Left lung (tissue), 10 donors: ENCODE measurements around the gene CYP1A1. TPM values are rescaled to one million over a fixed set of nuclear protein-coding genes. Genes with fewer than 3 reads are reported as not detected.

ENCODE experiments used
- ATAC-seq: fragments of 200-7000 bp; cut with Tn5 transposase; one replicate; pipeline ENCODE4 v1.9.1; 2020; ENCODE audit warnings: moderate library complexity
- DNase-seq, 4 donors: peaks; one replicate each; pipeline ENCODE4 v3.0.0-alpha.2; 2013 to 2020
- H3K27ac ChIP-seq, 2 donors: fragments of 200-600 bp; sonication (generic) in 1 of 2; one replicate each; pipeline versions ENCODE4 v1.5.0 to v1.8.0; 2020 to 2021
- H3K27me3 ChIP-seq, 2 donors: fragments of 200-600 bp; sonication (generic) in 1 of 2; one replicate each; pipeline versions ENCODE4 v1.5.0 to v1.8.0; 2020 to 2021
- H3K36me3 ChIP-seq, 2 donors: fragments of 200-600 bp; sonication (generic) in 1 of 2; one replicate each; pipeline versions ENCODE4 v1.5.0 to v1.8.0; 2020 to 2021
- H3K4me1 ChIP-seq, 2 donors: fragments of 200-600 bp; one replicate each; pipeline ENCODE4 v1.8.0; 2021
- H3K4me3 ChIP-seq, 2 donors: fragments of 200-600 bp; sonication (generic) in 1 of 2; one replicate each; pipeline versions ENCODE4 v1.5.0 to v1.8.0; 2020 to 2021; ENCODE audit warnings: mild to moderate bottlenecking in 1 of 2
- H3K9me3 ChIP-seq, 2 donors: fragments of 200-600 bp; sonication (generic) in 1 of 2; one replicate each; pipeline versions ENCODE4 v1.5.0 to v1.8.0; 2020 to 2021
- CTCF ChIP-seq, 2 donors: fragments of 200-600 bp; sonication (generic) in 1 of 2; IDR thresholded peaks; one replicate each; pipeline versions ENCODE4 v1.5.0 to v1.8.0; 2021; ENCODE audit warnings: antibody characterized with exemption in 2 of 2
- intact Hi-C, 2 donors: fragments of 100-400 bp; cut with DNase I; formaldehyde crosslinking; loops; one replicate each; pipeline versions ENCODE4 v1.11.2 to v1.14.2; 2022
- polyA plus RNA-seq, 6 donors: library from polyadenylated mRNA; unstranded; fragments of 120-200 nt; gene quantifications; one replicate each; pipeline ENCODE4 v1.2.1, GENCODE V29; 2013; ENCODE audit not compliant: insufficient read length in 6 of 6
- total RNA-seq, 2 donors: library from RNA; stranded (reverse); fragmentation: NEBNext Ultra II Directional; extraction: Animal tissue kit (Norgen Biotek cat#: 25700); gene quantifications; one replicate each; pipeline ENCODE4 v1.2.1, GENCODE V29; 2021
- donor health status: DM: no; HTN: yes; CAD: no.
- donor health status: DM: no; HTN: no; CAD: no.

Gene CYP1A1
- total and polyA plus RNA-seq, 8 donors = 0.31 to 1.4 (median 0.86) TPM; not detected in 2

GRCh38 chr15:74752011-74752410 lies 26.7 kb upstream of the CYP1A1 start:
- H3K27ac ChIP-seq = no peak overlapping the region
- TF ChIP-seq CTCF (IDR thresholded peaks at IDR 0.05) = no peak
- DNase-seq (no peak), ATAC-seq (peak; percentile 11)
- no peaks in the 10 kb centered on the region for H3K36me3 ChIP-seq
- intact Hi-C loops = no loop called here
- H3K27me3 ChIP-seq = no peaks in the 10 kb centered on the region
- no peaks in the 10 kb centered on the region for H3K4me1 ChIP-seq
- H3K4me3 ChIP-seq = no peak overlapping the region
- no peaks in the 10 kb centered on the region for H3K9me3 ChIP-seq

DNA sequence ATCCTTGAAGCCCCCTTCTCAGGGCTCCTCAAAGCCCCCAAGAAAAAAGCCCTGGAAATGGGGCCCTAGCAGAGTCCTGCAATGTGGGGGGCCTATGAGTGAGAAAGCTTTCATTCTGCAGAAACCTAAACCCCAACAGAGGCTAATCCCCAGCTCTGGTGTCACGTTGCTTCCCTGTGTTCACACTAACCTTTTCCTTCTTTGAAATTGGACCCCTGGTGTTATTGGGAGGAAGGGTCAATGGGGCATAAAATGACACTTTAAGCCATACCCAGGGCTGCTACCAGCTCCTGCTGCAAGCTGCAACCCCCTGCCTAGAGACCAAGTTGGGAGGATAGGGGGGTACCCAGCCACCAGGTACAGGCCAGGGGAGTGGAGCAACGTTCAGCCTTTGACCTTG lies 25.4 kb upstream of the CYP1A1 start:
- Histone ChIP-seq H3K27me3 (no peaks in the 10 kb centered on the region), H3K36me3 (no peaks in the 10 kb centered on the region), H3K27ac (no peak overlapping the region), H3K4me3 (no peak overlapping the region), H3K9me3 (no peaks in the 10 kb centered on the region), H3K4me1 (no peaks in the 10 kb centered on the region)
- intact Hi-C loops = no loop called here
- no peak for TF ChIP-seq CTCF (IDR thresholded peaks at IDR 0.05)
- ATAC-seq = no peak
- DNase-seq = no peak

GRCh38 chr15:74749832-74750231 lies 24.5 kb upstream of the CYP1A1 start:
- intact Hi-C loops = no loop called here
- DNase-seq (no peak), ATAC-seq (no peak)
- no peak overlapping the region for H3K4me3 ChIP-seq
- no peaks in the 10 kb centered on the region for H3K9me3 ChIP-seq
- no peak overlapping the region for H3K27ac ChIP-seq
- H3K4me1 ChIP-seq = no peaks in the 10 kb centered on the region
- TF ChIP-seq CTCF (IDR thresholded peaks at IDR 0.05) = no peak
- H3K36me3 ChIP-seq = no peaks in the 10 kb centered on the region
- H3K27me3 ChIP-seq = no peaks in the 10 kb centered on the region

- ATAC-seq = no peak
- intact Hi-C loops = no loop called here
Measured at GRCh38 chr15:74748322-74748946, 23.1 kb upstream of the CYP1A1 start, which contains the start of gene CYP1A2. Gene CYP1A2 (plus strand): TSS chr15:74748845. CDS start chr15:74749739, 894 bp downstream.

DNA sequence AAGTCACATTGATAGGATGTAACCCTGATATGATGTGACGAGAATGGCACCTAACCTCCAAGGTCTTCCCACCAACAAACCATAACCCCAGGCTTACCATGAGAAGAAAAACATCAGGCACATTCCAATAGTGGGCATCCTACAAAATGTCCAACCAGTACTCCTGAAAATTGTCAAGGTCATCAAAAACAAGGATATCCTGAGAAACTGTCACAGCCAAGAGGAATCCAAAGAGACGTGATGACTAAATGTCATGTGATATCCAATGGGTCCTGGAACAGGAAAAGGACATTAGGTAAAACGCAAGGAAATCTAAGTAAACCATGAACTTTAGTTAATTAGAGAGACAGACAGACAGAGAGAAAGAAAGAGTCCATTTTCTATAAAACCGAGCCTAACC lies 21.1 kb upstream of the CYP1A1 start:
- TF ChIP-seq CTCF (IDR thresholded peaks at IDR 0.05) = no peak
- Histone ChIP-seq H3K27ac (no peak overlapping the region), H3K9me3 (peaks cover 0 to 5% of the 10 kb centered on the region in 2 donors), H3K4me3 (no peak overlapping the region), H3K36me3 (no peaks in the 10 kb centered on the region), H3K4me1 (no peaks in the 10 kb centered on the region), H3K27me3 (no peaks in the 10 kb centered on the region)
- no peak for DNase-seq
- intact Hi-C loops = no loop called here
- ATAC-seq = no peak

More at GRCh38 chr15:74748322-74748946, 23.1 kb upstream of the CYP1A1 start, which contains the start of gene CYP1A2:
- H3K4me1 ChIP-seq = no peaks in the 10 kb centered on the region
- no peak for TF ChIP-seq CTCF (IDR thresholded peaks at IDR 0.05)
- no peaks in the 10 kb centered on the region for H3K9me3 ChIP-seq
- no peak for DNase-seq
- no peak within 1 kb of the TSS for H3K27ac ChIP-seq
- no peak within 1 kb of the TSS for H3K4me3 ChIP-seq
- H3K36me3 ChIP-seq = no peaks in the 10 kb centered on the region
- H3K27me3 ChIP-seq = no peaks in the 10 kb centered on the region
